RWPE1 (cell line): Measurements from ENCODE around the gene ANKRD49.

Source experiments
- CTCF ChIA-PET: fragments of 350-600 bp; sonication (Branson Sonifier 250); formaldehyde crosslinking; extraction: SDS; loops from one replicate; lab custom pipeline; 2021; lab: Yijun Ruan, JAX
- POLR2A ChIA-PET: fragments of 400-600 bp; formaldehyde crosslinking; extraction: SDS; loops from one replicate; lab custom pipeline; 2020; ENCODE audit warnings: antibody characterized with exemption; ENCODE audit not compliant: low non-redundant PET; lab: Yijun Ruan, JAX
- DNase-seq: peaks from one replicate; pipeline ENCODE4 v3.0.0; 2012; ENCODE audit warnings: low spot score
- H3K27ac ChIP-seq: fragments of 450-650 bp; 2 replicates; pipeline ENCODE4 v1.5.1; 2017
- CTCF ChIP-seq: fragments of 450-650 bp; conservative IDR thresholded peaks from 2 replicates; pipeline ENCODE4 v1.5.1; 2017; ENCODE audit warnings: low read depth, mild to moderate bottlenecking

The ANKRD49 gene

GRCh38 chr11:94515398-94515797 lies 21.6 kb downstream of the ANKRD49 start:
- no peak for TF ChIP-seq CTCF
- no peak overlapping the region for H3K27ac ChIP-seq
- no peak for DNase-seq
- CTCF ChIA-PET: interaction anchor here (1.1 kb wide), 1 partner anchor 88 kb away, joined by 3 read pairs; no protein-coding TSS in a partner anchor
- POLR2A ChIA-PET: no interaction called here

GRCh38 chr11:94516725-94517124 lies 22.9 kb downstream of the ANKRD49 start:
- no peak for TF ChIP-seq CTCF
- CTCF ChIA-PET: interaction anchor here (0.6 kb wide), 1 partner anchor 216 kb away, joined by 3 read pairs; no protein-coding TSS in a partner anchor
- H3K27ac ChIP-seq: no peak overlapping the region
- POLR2A ChIA-PET: no interaction called here
- no peak for DNase-seq

- POLR2A ChIA-PET: no interaction called here
- CTCF ChIA-PET: interaction anchor here (0.6 to 1.0 kb wide), 3 partner anchors 33 to 89 kb away, joined by 3 read pairs; no protein-coding TSS in a partner anchor
- no peak overlapping the region for H3K27ac ChIP-seq
- TF ChIP-seq CTCF: no peak
- no peak for DNase-seq
These were observed 24.5 kb downstream of the ANKRD49 start for GRCh38 chr11:94518300-94518699.

- CTCF ChIA-PET: interaction anchor here (0.6 to 1.0 kb wide), 6 partner anchors 20 to 624 kb away, joined by 3 to 4 read pairs (median 3); no protein-coding TSS in a partner anchor
- peak; percentile 30 for DNase-seq
- peak; percentile 83 for TF ChIP-seq CTCF
- H3K27ac ChIP-seq: no peak overlapping the region
- POLR2A ChIA-PET: interaction anchor here (0.6 kb wide), 1 partner anchor 779 kb away, joined by 3 read pairs; no protein-coding TSS in a partner anchor
These were observed 25.8 kb downstream of the ANKRD49 start for GRCh38 chr11:94519478-94520084.

- no peak overlapping the region for H3K27ac ChIP-seq
- POLR2A ChIA-PET: no interaction called here
- no peak for DNase-seq
- TF ChIP-seq CTCF: no peak
- CTCF ChIA-PET: interaction anchor here (0.5 to 1.3 kb wide), 3 partner anchors 74 to 626 kb away, joined by 4 to 6 read pairs (median 5); no protein-coding TSS in a partner anchor
These were observed 27.9 kb downstream of the ANKRD49 start for GRCh38 chr11:94521684-94522083.

GRCh38 chr11:94524341-94524740 lies 30.6 kb downstream of the ANKRD49 start:
- TF ChIP-seq CTCF: no peak
- ChIA-PET CTCF (interaction anchor here (0.6 to 0.7 kb wide), 2 partner anchors 72 to 88 kb away, joined by 3 read pairs; no protein-coding TSS in a partner anchor), POLR2A (no interaction called here)
- H3K27ac ChIP-seq: no peak overlapping the region
- no peak for DNase-seq
